Panc1 (cell line): Measurements from ENCODE around the gene MEGF6. TPM values are rescaled to one million over a fixed set of nuclear protein-coding genes. Genes with fewer than 3 reads are reported as not detected.

Source experiments
- ATAC-seq: fragments of 200-7000 bp; cut with Tn5 transposase; 2 replicates; pipeline ENCODE4 v1.9.1; 2020; ENCODE audit warnings: mild to moderate bottlenecking, moderate library complexity
- BruUV-seq: library from RNA; stranded (reverse); fragments of 400-500 nt; replicated peaks from 2 replicates; lab custom pipeline; 2021; lab: Mats Ljungman, UMichigan
- CTCF ChIA-PET: fragments of 300-600 bp; sonication (Branson Sonifier 250); formaldehyde crosslinking; loops from one replicate; lab custom pipeline; 2022; ENCODE audit warnings: antibody characterized with exemption; lab: Charles Lee
- POLR2A ChIA-PET: fragments of 300-600 bp; sonication (Branson Sonifier 250); formaldehyde crosslinking; loops from one replicate; lab custom pipeline; 2022; ENCODE audit warnings: antibody characterized with exemption; lab: Charles Lee
- DNase-seq: peaks from one replicate; pipeline ENCODE4 v3.0.0-alpha.2; 2010; ENCODE audit warnings: low read depth, low spot score
- H3K27ac ChIP-seq: 2 replicates; pipeline ENCODE4 v1.5.1; 2011; ENCODE audit warnings: mild to moderate bottlenecking, low read length, inconsistent platforms
- H3K27me3 ChIP-seq: fragments of 200-500 bp; sonication (Bioruptor generic); 2 replicates; pipeline ENCODE4 v1.6.0; 2014; ENCODE audit warnings: low read length, inconsistent platforms; ENCODE audit not compliant: control insufficient read depth, insufficient read depth
- H3K36me3 ChIP-seq: fragments of 200-500 bp; sonication (Bioruptor generic); 2 replicates; pipeline ENCODE4 v1.5.1; 2014; ENCODE audit warnings: inconsistent platforms, mild to moderate bottlenecking, low read length, moderate library complexity; ENCODE audit not compliant: control insufficient read depth, insufficient read depth
- H3K4me1 ChIP-seq: 2 replicates; pipeline ENCODE4 v1.5.1; 2011; ENCODE audit warnings: inconsistent platforms, mild to moderate bottlenecking, low read length, moderate library complexity; ENCODE audit not compliant: control insufficient read depth, insufficient read depth
- H3K4me3 ChIP-seq, 2 experiments: 2 replicates each; pipeline ENCODE4 v1.5.1; 2011 to 2012; ENCODE audit warnings: low read depth in 2 of 2, low read length in 2 of 2, mild to moderate bottlenecking in 2 of 2, inconsistent platforms in 1 of 2, moderate library complexity in 1 of 2
- H3K9me3 ChIP-seq: fragments of 200-500 bp; sonication (Bioruptor generic); 2 replicates; pipeline ENCODE4 v1.5.1; 2014; ENCODE audit warnings: low read depth, mild to moderate bottlenecking, inconsistent platforms, low read length, moderate library complexity; ENCODE audit not compliant: control insufficient read depth, insufficient read depth
- POLR2AphosphoS5 ChIP-seq: IDR thresholded peaks from 2 replicates; pipeline ENCODE4 v1.6.1; 2012; ENCODE audit warnings: mild to moderate bottlenecking, low read depth, low read length, moderate library complexity
- SIN3A ChIP-seq: IDR thresholded peaks from 2 replicates; pipeline ENCODE4 v1.6.1; 2012; ENCODE audit warnings: low read depth, mild to moderate bottlenecking, low read length, moderate library complexity, borderline replicate concordance; ENCODE audit not compliant: insufficient read depth
- TCF7L2 ChIP-seq: IDR thresholded peaks from 2 replicates; pipeline ENCODE4 v1.6.1; 2011; ENCODE audit warnings: mild to moderate bottlenecking, low read depth, low read length, inconsistent platforms
- in situ Hi-C: cut with HindIII; loops from 2 replicates; pipeline ENCODE4 v1.10.0; 2016; ENCODE audit warnings: low sequenced_read_pairs, low pct_unique_long_range_greater_than_20kb
- intact Hi-C: fragments of 100-400 bp; cut with micrococcal nuclease; formaldehyde crosslinking; loops from one replicate; pipeline ENCODE4 v1.10.0; 2022; ENCODE audit not compliant: unreplicated experiment
- total RNA-seq: library from RNA; stranded (reverse); gene quantifications from one replicate; pipeline ENCODE4 v1.2.1, GENCODE V29; 2021; ENCODE audit not compliant: unreplicated experiment
- TF ChIP-seq, protein P1 (sequence below): fragments of 450-650 bp; IDR thresholded peaks from 2 replicates; pipeline ENCODE4 v1.5.1; 2017; ENCODE audit warnings: mild to moderate bottlenecking
- TF ChIP-seq, protein P2 (sequence below), 2 experiments: IDR thresholded peaks; 2 replicates each; pipeline ENCODE4 v1.6.1; 2011 to 2012; ENCODE audit warnings: low read depth in 2 of 2, control low read depth in 1 of 2, low read length in 1 of 2, mild to moderate bottlenecking in 1 of 2, moderate library complexity in 1 of 2; ENCODE audit not compliant: insufficient read depth in 1 of 2

Gene MEGF6
- total RNA-seq, 1 experiment from 2014 or later: 32.6 TPM

DNA sequence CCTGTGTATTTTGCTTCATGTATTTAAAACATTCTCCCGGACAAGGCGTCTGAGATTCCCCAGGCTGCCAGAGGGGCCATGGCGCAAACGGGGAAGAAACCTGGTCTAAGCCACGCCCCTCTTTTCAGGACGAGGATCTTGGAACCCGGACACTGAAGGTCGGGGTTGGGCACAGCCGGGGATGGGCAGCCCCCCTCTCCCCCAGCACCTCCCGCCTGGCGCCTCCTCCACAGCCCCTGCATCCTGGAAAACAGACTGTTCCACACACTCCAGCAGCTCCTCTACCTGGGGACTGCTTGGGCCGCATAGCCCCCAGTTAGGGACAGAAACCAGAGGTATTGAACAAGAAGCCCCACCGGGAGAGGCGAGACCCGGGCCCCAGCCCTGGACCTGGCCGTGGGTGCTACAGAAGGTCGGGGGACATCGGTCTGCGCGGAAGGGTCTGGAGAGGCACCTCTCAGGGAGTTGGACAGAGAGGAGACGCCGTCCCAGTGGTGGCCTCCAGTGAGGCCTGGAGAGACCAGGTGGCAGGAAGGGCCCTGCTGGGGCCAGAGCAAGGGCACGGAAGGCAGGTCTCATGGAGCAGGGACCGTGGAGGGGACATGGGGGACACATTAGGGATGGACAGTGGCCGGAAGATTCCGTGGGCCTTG lies 46.4 kb upstream of the MEGF6 start:
- Histone ChIP-seq H3K27ac (peak overlapping the region; percentile 25; the same call in 1 of the 2 replicates), H3K4me3 (no peak overlapping the region), H3K27me3 (no peaks in the 10 kb centered on the region), H3K4me1 (peaks cover 7% of the 10 kb centered on the region), H3K36me3 (no peaks in the 10 kb centered on the region), H3K9me3 (no peaks in the 10 kb centered on the region)
- no peak for TF ChIP-seq SIN3A
- TF ChIP-seq, protein P1, sequence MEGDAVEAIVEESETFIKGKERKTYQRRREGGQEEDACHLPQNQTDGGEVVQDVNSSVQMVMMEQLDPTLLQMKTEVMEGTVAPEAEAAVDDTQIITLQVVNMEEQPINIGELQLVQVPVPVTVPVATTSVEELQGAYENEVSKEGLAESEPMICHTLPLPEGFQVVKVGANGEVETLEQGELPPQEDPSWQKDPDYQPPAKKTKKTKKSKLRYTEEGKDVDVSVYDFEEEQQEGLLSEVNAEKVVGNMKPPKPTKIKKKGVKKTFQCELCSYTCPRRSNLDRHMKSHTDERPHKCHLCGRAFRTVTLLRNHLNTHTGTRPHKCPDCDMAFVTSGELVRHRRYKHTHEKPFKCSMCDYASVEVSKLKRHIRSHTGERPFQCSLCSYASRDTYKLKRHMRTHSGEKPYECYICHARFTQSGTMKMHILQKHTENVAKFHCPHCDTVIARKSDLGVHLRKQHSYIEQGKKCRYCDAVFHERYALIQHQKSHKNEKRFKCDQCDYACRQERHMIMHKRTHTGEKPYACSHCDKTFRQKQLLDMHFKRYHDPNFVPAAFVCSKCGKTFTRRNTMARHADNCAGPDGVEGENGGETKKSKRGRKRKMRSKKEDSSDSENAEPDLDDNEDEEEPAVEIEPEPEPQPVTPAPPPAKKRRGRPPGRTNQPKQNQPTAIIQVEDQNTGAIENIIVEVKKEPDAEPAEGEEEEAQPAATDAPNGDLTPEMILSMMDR: no peak
- no peak for TF ChIP-seq TCF7L2
- TF ChIP-seq, protein P2, sequence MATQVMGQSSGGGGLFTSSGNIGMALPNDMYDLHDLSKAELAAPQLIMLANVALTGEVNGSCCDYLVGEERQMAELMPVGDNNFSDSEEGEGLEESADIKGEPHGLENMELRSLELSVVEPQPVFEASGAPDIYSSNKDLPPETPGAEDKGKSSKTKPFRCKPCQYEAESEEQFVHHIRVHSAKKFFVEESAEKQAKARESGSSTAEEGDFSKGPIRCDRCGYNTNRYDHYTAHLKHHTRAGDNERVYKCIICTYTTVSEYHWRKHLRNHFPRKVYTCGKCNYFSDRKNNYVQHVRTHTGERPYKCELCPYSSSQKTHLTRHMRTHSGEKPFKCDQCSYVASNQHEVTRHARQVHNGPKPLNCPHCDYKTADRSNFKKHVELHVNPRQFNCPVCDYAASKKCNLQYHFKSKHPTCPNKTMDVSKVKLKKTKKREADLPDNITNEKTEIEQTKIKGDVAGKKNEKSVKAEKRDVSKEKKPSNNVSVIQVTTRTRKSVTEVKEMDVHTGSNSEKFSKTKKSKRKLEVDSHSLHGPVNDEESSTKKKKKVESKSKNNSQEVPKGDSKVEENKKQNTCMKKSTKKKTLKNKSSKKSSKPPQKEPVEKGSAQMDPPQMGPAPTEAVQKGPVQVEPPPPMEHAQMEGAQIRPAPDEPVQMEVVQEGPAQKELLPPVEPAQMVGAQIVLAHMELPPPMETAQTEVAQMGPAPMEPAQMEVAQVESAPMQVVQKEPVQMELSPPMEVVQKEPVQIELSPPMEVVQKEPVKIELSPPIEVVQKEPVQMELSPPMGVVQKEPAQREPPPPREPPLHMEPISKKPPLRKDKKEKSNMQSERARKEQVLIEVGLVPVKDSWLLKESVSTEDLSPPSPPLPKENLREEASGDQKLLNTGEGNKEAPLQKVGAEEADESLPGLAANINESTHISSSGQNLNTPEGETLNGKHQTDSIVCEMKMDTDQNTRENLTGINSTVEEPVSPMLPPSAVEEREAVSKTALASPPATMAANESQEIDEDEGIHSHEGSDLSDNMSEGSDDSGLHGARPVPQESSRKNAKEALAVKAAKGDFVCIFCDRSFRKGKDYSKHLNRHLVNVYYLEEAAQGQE (IDR thresholded peaks at IDR 0.05; ENCODE audit: insufficient read depth in 1 of 2, low read depth in 2 of 2, low read length in 1 of 2): no peak
- TF ChIP-seq POLR2AphosphoS5: no peak
- in situ Hi-C loops: no loop called here
- CTCF ChIA-PET: no interaction called here
- POLR2A ChIA-PET: no interaction called here
- ATAC-seq: no peak
- no peak for DNase-seq
- no TSS peak for BruUV-seq
- intact Hi-C loops: loop anchor here (10.0 kb wide), 1 partner anchor 67 kb away; no protein-coding TSS in a partner anchor

- Histone ChIP-seq H3K9me3 (no peaks in the 10 kb centered on the region), H3K36me3 (no peaks in the 10 kb centered on the region), H3K4me1 (peaks cover 4% of the 10 kb centered on the region; the same call in 1 of the 2 replicates), H3K27ac (no peak overlapping the region), H3K27me3 (no peaks in the 10 kb centered on the region), H3K4me3 (no peak overlapping the region)
- ATAC-seq (no peak), DNase-seq (no peak)
- in situ Hi-C loops: no loop called here
- TF ChIP-seq TCF7L2: no peak
- no peak for TF ChIP-seq POLR2AphosphoS5
- TF ChIP-seq, protein P1: no peak
- TF ChIP-seq SIN3A: no peak
- TF ChIP-seq, protein P2 (IDR thresholded peaks at IDR 0.05; ENCODE audit: insufficient read depth in 1 of 2, low read depth in 2 of 2, low read length in 1 of 2): no peak
- intact Hi-C loops: loop anchor here (10.0 kb wide), 1 partner anchor 68 kb away; no protein-coding TSS in a partner anchor
- ChIA-PET POLR2A (no interaction called here), CTCF (no interaction called here)
- no TSS peak for BruUV-seq
Measured at GRCh38 chr1:3657096-3657475, 45.8 kb upstream of the MEGF6 start.
